ENCODE data around the gene ZNHIT1. TPM values are rescaled to one million over a fixed set of nuclear protein-coding genes. Genes with fewer than 3 reads are reported as not detected.
A peak's percentile ranks its signal among the peaks of the same experiment; 100 is the strongest.
"Not testable (repeated sequence)": the region's sequence is repeated elsewhere in the genome, so short reads cannot be mapped to it uniquely, and the experiment has no call there.

ZNHIT1 gene
- total RNA-seq, 1 donor from 2014 or later = 55.8 TPM

DNA sequence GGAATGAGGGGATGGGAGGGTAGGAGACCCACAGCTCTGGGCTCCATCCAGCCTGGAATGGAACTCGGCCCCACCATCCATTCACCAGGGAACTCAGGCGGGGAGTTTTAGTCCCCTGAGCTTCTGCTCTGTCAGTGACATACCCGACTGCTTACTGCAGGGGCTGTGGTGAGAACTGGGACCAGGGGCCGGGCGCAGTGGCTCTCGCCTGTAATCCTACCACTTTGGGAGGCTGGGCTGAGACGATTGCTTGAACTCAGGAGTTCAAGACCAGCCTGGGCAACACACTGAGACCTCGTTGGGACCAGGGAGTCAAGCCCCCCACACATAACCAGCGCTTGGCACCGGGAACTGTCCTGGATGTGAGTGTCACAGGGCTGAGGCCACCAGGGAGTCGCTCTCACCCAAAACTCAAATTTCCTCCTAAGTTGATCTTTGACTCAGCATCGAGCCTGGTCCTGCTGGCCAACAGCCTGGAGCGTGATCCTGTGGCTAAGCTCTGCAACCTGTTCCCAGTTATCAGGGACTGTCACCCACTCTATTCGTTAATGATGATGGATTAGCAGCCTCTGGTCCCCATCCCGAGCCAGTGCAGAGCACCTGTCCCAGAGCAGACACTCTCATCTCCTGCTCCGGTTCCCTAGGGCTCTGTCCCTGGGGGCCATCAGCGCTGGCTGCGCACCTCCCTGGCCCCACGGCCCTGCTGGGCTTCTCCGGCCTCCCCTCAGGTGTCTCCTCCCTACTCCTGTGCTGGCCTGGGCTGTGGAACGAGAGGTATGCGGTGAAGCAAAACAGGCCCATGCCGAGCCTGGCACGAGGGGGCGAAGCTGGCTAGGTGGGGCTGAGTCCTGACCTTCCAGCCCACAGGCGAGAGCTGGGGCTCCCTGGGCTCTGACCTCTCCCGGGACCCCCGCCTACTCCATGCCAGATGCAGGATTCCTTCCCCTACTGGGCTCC, 20.5 kb downstream of the ZNHIT1 start:
- intact Hi-C loops (cut with micrococcal nuclease) = no loop called here
- DNase-seq = no peak
- peak; percentile 3 for ATAC-seq

DNA sequence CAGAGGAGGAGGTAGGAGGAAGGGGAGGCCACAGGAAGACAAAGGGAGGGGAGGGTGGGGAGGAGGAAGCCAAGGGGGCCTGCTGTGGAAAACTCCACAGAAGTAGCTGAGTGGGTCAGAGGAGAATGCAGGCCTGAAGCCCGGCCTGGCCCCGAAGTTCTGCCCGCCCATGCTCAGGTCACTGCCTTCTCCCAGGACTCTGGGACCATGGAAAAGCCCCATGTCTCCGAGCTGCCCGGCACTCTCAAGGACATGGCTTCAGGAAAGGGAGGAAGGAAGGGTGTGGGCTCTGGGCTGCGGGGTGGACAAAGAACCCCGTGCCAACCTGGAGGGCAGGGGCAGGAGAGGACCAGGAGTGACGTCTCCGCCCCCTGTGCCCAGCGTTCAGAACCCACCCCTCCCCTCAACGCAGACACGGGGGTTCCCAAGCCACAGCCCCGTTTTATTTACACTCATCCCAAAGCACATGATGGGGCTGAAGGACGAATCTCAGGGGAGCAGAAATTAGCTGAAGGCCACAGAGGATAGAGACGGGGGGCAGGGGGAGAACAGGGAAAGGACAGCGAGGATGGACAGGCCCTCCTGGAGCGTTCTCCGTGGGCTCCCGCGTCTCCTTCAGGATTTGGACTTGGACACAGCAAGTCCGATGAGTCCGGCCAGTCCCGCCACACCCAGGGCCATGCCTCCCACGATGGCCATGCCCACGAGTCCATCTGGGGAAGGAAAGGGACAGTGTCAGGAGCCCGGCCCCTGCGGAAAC, 21.4 kb downstream of the ZNHIT1 start:
- intact Hi-C loops (cut with micrococcal nuclease) = no loop called here
- no peak for ATAC-seq
- no peak for DNase-seq

DNA sequence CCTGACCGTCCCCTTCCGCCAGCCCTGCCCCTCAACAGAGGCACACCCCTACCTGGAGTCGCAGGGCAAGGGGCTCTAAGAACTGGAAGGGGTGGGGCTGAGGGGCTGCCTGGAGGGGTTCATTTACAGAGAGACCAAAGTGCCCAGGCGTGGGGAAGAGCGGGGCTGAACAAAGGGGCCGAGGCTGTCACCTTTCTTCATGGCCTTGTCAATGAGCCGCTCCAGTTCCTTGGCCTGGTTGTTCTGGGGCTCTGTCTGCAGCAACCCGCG, 21.9 kb downstream of the ZNHIT1 start:
- DNase-seq (no peak), ATAC-seq (no peak)
- intact Hi-C loops (cut with micrococcal nuclease) = no loop called here

DNA sequence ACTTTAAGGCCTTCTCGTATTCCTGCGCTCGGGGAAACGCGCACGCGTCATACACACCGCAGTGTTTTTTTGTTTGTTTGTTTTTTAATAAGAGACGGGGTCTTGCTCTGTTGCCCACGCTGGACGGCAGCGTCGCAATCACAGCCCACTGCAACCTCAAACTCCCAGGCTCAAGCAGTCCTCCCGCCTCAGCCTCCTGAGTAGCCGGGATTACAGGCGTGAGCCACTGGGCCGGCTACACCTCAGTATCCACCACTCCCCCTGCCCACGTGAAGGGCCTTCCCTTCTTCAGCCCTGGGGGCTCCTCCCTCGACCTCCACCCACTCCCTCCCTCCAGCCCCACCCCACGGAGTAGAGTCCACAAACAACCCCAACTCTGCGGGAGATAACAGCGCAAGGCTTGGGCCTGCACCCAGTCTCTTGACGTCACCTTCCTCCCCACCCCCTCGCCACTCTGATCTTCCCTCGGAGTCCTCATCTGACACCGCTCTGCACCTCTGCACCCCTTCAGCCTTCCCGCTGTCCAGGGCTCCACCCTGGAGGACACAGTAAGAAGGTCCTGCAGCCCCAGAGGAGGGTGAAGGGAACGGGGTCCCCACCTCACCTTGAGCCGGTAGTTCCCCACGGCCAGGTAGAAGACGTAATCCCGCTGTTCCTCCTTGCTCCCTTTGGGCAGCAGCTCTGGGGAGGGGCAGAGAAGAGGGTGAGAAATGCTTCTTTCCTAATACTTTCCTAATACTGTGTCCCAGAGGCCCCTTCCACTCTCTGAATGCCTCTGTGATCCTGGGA, 22.5 kb downstream of the ZNHIT1 start:
- intact Hi-C loops (cut with micrococcal nuclease) = no loop called here
- no peak for DNase-seq
- ATAC-seq = no peak

DNA sequence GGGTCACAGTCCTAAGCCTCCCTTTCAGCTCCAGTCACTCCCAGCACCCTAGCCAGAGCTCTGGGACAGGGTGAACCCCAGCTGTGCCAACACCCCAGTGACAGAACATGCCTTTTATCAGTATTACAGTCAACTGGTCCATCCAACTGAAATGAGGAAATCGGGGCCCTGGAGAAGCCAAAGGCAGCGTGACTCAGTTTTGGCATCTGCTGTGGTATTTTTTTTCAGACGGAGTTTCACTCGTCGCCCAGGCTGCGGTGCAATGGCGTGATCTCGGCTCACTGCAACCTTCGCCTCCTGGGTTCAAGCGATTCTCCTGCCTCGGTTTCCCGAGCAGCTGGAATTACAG, 23.0 kb downstream of the ZNHIT1 start:
- no peak for DNase-seq
- no peak for ATAC-seq
- intact Hi-C loops (cut with micrococcal nuclease) = no loop called here

DNA sequence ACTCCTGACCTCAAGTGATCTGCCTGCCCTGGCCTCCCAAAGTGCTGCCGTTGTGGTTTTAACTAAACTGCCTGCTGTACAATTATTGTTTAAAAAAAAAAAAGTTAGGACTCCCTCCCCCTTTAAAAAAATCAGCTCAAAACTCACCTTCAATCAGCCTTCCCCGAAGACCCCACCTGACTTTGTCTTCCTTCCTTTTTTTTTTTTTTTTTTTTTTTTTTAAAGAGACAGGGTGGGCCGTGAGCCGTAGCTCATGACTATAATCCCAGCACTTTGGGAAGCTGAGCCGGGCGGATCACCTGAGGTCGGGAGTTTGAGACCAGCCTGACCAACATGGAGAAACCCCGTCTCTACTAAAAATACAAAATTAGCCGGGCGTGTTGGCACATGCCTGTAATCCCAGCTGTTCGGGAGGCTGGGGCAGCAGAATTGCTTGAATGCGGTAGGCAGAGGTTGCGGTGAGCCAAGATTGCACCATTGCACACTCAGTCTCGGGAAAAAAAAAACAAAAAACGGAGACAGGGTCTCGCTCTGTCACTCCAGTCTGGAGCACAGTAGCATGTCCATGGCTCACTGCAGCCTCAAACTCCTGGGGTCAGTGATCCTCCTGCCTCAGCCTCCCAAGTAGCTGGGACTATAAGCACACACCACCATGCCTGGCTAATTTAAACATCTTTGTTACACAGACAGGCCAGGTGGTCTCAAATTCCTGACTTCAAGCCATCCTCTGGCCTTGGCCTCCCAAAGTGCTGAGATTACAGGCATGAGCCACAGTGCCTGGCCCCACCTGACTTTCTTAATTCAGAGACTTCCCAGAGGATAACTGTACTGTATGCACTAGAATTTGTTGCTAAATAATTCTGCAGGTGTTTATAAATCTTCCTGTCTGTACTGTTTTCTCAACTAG, 23.7 kb downstream of the ZNHIT1 start:
- intact Hi-C loops (cut with micrococcal nuclease) = no loop called here
- DNase-seq (no peak), ATAC-seq (no peak)

DNA sequence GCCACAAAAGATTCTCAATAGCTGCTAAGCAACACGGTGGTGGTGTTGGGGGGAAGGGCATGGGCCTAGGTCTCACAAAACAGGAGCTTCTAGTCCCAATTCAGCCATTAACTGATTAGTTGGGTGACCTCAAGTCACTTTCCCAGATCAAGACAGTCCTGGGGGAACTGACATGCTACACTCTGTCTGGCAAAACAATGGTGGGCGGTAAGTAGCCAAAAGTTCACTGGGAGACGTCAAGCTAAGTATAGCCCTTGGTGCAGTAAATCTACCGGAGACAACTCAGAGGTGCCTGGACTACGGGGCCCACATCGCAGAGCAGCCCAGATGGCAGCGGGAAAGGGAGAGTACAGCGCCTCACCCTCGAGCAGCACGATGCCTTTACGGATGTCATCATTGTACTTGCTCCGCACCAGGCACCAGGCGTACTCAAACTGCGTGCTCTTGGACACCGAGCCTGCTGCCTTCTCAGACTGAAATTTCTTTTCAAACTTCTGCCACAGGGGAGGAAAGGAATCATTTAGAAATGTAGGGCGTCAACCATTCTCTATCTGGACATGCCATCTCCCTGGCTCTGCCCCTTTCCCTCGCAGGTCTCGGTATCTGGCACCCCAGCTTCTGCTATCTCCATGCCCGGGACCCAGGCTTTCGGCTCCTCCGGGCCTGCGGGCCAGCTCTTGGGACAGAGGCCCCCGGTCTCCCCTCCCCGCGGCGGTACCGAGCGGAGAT, 25.8 kb downstream of the ZNHIT1 start:
- no peak for ATAC-seq
- no peak for DNase-seq
- intact Hi-C loops (cut with micrococcal nuclease) = no loop called here

DNA sequence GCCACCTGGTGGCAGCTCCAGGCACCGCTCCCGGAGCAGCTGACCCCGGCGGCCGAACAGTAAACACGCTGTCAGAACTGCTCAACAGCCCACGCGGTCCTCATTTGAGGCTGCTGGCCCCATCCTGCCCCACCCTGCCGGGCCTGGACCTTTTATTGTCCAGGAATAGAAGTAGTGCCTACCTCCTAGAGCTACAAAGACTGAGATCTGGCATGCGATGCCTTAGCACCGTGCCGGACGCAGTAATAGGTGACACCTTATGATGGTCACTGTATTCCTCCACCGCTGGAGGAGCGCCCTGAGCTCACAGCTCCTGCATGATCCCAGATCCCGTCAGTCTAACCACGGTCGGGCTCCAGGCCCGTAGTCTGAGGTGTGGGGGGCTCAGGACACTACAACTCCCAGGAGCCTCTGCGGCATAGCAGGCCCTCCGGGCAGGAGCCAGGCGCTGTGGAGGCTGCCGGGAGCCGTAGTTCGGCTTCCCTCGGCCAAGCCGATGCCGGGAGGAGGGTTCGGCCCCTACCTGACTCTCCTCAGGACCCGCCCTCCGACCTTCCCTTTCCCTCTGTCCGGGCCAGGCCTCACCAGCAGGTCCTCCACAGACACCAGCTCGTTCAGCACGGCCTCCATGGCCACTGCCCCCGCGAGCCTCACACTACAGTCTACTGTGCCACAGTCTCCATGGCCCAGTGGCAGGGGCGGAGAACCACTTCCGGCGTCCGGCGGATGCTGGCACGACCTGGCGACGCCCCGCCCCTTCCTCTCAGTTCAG, 26.6 kb downstream of the ZNHIT1 start, which contains the start of gene FIS1:
Gene FIS1 (minus strand): TSS at position 707 of the 772 bp plus-strand sequence. CDS start 77 bp downstream, at position 630.
- peak; percentile 99 for ATAC-seq
- intact Hi-C loops (cut with micrococcal nuclease) = no loop called here
- DNase-seq = peak; percentile 97

DNA sequence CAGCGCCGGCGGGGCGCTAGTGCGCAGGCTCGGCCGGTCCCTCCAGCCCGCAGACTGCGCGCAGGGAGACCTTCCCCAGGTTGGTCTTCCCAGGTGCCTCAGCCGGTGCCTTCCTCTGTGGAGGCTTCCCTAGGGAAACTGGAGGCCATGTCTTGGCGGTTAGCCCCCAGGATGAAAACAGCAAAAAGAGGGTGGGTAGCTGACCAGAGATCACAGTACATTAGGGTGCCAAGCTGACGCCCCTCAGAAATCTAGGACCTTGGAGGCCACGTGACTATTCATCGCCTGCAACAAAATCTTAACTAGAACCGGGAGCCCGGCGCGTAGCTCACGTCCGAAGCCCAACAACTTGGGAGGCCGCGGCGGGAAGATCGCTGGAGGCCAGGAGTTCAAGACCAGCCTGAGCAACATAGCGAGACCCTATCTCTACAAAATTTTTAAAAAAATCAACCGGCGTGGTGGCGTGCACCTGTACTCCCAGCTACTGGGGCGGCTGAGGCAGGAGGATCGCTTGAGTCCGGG, 27.2 kb downstream of the ZNHIT1 start:
- ATAC-seq (no peak), DNase-seq (no peak)
- intact Hi-C loops (cut with micrococcal nuclease) = no loop called here

DNA sequence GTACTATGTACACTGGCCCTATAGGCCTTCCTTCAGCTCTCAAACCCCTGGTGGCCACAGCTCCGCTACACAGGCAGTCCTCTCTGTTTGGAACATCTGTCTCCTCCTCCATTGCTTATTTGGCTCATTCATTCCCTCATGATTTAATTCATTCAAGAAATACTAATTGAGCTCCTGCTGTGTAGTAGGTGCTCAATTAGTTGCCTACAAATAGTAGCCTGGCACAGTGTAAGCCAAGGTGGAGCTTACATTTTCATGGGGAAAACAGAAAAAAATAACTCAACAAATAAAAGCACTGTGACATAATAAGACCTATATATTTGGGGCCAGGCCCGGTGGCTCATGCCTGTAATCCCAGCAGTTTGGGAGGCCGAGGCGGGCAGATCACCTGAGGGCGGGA, 30.3 kb downstream of the ZNHIT1 start:
- ATAC-seq (no peak), DNase-seq (no peak)
- intact Hi-C loops (cut with micrococcal nuclease) = no loop called here

DNA sequence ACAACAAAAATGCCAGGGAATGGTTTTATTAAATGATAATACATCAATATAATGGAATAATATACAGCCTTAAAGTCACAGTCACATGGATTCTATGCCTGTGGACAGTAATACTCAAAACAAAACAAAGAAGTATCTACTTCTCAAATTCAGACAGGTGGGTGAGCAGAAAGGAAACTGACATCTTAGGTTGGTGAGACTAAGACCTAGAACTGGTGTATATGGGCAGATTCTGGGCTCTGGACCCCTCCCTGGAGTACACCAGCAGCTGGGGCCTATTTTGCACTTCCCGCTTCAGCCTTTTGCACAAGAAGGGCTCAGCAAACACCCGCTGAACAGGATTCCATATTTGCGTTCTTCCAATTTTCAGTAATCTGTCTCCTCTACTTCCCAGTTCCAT, 32.4 kb downstream of the ZNHIT1 start:
- intact Hi-C loops (cut with micrococcal nuclease) = no loop called here
- no peak for DNase-seq
- ATAC-seq = no peak

DNA sequence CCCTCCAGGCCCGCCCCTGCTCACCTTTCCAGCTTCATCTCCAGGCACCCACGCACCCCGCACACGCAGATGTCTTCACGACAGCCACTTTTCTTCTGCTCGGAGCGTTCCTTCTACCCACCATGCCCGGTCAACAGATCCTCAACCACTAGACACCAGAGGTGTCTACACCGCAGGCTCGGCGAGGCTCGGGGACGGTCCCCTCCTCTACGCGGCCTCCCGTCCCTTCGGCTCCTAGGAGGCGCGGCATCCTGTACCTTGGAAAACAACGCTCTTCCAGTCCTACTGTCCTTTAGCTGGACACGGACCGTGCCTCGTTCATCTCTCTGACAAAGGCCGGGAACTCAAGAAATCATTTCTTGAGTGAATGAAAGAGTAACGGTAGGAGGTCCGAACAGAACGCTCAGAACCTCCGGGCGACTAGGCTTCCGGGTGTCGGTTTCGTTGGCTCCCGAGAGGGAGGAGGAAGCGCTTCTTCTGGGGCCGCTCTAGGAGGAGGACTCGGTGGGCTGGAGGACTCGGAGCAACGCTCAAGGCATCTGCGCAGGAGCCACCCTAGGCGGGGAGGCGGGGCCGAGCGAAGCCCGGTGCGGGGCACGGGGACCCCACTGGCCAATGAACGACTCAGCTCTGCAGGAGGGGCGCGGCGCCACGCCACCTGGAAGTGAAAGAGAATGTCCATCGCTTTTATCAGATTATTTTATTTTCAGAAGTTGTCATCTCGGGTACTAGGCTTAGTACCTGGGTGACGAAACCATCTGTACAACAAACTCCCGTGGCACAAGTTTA, 34.1 kb downstream of the ZNHIT1 start:
- ATAC-seq (peak; percentile 100), DNase-seq (peak; percentile 99)
- intact Hi-C loops (cut with micrococcal nuclease) = no loop called here

DNA sequence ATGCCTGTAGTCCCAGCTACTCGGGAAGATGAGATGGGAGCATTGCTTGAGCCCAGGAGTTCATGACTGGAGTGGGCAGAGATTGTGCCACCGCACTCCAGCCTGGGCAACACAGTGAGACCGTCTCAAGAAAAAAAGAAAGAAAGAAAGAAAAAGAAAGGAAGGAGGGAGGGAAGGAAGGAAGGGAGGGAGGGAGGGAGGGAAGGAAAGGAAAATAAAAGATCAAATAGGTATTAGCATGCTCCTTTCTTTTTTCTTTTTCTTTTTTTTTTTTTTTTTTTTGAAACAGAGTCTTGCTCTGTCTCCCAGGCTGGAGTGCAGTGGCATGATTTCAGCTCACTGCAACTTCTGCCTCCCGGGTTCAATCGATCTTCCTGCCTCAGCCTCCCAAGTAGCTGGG, 35.2 kb downstream of the ZNHIT1 start:
- ATAC-seq; intact Hi-C loops (cut with micrococcal nuclease); DNase-seq: not testable (repeated sequence)

DNA sequence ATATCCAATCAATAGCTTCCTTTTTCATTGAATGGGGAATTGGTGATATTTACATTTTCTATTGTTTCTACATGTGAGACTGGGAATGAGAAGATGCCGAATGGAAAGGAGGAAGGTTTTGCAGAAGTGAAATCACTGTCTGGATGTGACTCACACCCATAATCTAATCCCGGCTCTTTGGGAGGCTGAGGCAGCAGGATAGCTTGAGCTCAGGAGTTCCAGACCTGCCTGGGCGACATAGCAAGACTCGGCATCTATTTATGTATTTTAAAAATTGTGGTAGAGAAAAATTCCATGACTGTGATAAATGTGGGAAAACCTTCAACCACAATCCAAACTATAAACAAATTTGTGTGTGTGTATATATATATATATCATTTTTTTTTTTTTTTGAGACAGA, 37.8 kb downstream of the ZNHIT1 start:
- no peak for ATAC-seq
- intact Hi-C loops (cut with micrococcal nuclease) = no loop called here

DNA sequence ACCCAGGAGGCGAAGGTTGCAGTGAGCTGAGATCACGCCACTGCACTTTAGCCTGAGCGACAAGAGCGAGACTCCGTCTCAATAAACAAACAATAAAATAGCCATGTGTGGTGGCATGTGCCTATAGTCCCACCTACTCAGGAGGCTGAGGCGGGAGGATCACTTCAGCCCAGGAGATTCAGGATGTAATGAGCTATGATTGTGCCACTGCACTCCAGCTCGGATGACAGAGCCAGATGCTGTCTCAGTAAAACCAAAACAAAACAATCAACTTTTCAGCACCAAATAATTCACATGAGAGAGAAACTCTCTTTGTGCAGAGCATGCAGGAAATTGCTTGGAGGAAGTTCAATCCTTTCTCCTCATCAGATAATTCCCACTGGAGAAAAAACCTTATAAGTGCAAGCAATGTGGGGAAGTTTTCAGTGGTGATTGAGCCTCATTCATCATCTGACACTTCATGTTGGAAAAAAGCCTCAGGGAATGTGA, 40.3 kb downstream of the ZNHIT1 start:
- intact Hi-C loops (cut with micrococcal nuclease) = no loop called here
- no peak for DNase-seq
- ATAC-seq = no peak

More for the DNA sequence above, 37.8 kb downstream of the ZNHIT1 start:
- DNase-seq = no peak

DNA sequence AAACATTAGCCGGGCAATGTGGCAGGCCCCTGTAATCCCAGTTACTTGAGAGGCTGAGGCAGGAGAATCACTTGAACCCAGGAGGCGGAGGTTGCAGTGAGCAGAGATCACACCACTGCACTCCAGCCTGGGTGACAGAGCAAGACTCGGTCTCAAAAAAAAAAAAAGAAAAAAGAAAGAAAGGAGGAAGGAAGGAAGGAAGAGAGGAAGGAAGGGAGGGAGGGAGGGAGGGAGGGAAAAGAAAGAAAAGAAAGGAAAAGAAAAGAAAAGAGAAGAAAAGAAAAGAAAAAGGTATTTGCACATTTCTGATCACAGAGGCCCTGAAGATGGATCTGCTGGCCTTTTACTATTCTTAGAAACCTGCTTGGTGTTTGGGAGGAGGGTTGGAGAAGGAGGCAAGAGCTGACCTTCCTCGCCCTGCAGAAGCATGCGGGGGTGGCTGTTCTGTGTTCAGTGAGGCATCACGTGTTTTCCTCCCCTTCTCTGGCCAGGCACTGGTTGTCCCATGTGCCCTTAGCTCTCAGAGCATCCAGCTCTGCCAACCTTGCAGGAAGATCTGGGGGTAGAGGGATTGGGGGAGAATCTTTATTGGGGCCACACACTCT, 46.2 kb downstream of the ZNHIT1 start:
- DNase-seq (peak; percentile 48), ATAC-seq (peak; percentile 99)
- intact Hi-C loops (cut with micrococcal nuclease) = not testable (repeated sequence)

Data from left ventricle myocardium superior (tissue), 1 donor.